ENCODE results near the gene PHLPP1.

DNA sequence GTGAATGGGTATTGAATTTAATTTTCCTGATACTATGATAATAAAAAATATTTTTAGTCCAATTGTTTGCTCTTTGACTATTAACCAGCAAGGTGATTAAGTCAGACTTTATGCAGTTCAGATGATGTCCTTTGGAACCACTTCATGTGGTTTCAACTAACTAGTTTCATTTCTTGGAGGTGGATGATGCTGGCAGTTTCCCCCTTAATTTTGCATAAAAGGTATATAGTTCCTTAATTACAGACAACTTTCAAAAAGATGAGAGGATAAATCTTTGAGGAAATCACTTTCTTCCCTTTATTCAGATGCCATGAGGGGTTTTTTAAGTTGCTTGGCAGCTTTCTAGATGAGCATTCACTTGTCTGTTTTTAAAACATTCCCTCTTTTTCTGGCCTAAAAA is 223.1 kb downstream of the PHLPP1 start:
- TF ChIP-seq EP300 (IDR thresholded peaks at IDR 0.05): no peak
- TF ChIP-seq, protein P1, sequence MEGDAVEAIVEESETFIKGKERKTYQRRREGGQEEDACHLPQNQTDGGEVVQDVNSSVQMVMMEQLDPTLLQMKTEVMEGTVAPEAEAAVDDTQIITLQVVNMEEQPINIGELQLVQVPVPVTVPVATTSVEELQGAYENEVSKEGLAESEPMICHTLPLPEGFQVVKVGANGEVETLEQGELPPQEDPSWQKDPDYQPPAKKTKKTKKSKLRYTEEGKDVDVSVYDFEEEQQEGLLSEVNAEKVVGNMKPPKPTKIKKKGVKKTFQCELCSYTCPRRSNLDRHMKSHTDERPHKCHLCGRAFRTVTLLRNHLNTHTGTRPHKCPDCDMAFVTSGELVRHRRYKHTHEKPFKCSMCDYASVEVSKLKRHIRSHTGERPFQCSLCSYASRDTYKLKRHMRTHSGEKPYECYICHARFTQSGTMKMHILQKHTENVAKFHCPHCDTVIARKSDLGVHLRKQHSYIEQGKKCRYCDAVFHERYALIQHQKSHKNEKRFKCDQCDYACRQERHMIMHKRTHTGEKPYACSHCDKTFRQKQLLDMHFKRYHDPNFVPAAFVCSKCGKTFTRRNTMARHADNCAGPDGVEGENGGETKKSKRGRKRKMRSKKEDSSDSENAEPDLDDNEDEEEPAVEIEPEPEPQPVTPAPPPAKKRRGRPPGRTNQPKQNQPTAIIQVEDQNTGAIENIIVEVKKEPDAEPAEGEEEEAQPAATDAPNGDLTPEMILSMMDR (IDR thresholded peaks at IDR 0.05): no peak

Data from upper lobe of left lung (tissue), 4 donors.